Middle frontal gyrus (tissue), 1 donor: ENCODE results near the gene GLIPR1.
"Not testable (repeated sequence)": the region's sequence is repeated elsewhere in the genome, so short reads cannot be mapped to it uniquely, and the experiment has no call there.

Experiments
- DNase-seq: peaks from one replicate; pipeline ENCODE4 v3.0.0-alpha.2; 2015; ENCODE audit warnings: low spot score; ENCODE audit errors: extremely low spot score

GLIPR1 gene

GRCh38 chr12:75480469-75480949 is at the start of gene GLIPR1:
Gene GLIPR1 (plus strand): TSS chr12:75480755. CDS start chr12:75480881, 126 bp downstream.
- DNase-seq = peak; percentile 50

GRCh38 chr12:75432924-75433323 is 47.6 kb upstream of the GLIPR1 start:
- no peak for DNase-seq

- no peak for DNase-seq
These were observed 43.0 kb upstream of the GLIPR1 start for GRCh38 chr12:75437564-75437963.

DNA sequence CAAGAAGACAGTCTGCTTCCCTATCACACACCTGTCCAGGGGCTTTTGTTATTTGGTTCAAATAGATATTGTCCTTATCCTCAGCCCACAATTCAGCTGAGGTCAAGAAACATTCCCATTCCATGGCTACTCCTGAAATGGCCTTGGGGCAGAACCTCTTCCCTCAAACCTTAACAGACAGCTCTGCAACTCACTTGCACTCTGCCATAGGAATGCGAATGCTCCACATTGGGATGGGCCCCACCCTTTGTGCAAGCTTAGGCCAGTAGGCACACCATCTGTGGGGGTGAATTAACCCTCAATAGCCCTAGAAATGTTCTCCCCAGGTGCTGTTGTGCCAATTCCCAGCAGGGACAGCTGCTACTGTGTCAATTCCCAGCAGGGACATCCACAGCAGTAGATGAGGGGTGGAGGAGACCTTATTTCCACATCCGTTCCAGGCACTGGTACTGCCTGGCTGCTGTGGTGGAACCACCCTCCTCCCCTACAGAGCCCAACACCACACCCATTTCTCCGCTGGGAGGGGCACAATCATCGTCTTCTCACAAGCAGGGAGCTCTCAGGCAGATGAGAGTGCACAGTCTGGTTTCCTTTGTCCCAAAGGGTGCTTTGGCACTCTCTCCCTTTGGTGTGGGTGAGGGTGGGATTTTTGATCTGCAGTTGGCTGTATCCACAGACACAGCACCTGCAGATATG is 42.3 kb upstream of the GLIPR1 start:
- no peak for DNase-seq

DNA sequence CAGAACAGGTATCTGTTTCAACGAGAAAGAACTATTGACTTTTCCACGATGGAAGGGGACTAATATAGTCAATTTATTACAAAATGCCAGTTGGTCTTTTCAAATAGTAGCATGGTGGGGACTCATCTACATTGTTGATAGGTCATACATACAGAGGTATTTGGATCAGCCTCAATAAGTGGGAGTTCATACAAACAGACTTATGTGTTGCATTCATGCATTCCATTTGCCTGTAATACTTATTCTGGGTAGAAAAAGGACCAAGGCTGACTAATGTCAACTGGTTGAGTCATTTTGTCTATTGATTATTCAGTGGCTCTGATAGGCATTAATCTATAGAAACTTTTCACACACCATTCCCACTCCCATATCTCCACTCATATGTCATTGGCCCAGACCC is 41.5 kb upstream of the GLIPR1 start:
- DNase-seq = no peak

DNA sequence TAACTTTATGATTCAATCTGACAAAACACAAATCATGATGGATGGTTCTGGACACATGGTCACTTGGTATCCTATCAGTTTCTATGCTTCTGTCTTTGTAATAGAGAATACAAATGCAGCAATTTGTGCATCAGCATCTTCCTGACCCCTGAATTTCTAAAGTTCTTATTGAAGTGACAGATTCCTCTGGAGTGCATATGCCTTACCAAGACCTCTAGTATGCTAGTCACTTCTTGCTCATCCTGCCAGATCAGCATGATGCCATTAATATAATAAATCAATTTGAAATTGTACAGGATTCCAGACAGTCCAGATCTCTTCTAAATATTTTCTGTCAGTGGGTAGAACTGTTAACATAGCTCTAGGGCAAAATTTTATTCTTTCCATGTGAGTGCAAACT is 40.6 kb upstream of the GLIPR1 start:
- no peak for DNase-seq

DNA sequence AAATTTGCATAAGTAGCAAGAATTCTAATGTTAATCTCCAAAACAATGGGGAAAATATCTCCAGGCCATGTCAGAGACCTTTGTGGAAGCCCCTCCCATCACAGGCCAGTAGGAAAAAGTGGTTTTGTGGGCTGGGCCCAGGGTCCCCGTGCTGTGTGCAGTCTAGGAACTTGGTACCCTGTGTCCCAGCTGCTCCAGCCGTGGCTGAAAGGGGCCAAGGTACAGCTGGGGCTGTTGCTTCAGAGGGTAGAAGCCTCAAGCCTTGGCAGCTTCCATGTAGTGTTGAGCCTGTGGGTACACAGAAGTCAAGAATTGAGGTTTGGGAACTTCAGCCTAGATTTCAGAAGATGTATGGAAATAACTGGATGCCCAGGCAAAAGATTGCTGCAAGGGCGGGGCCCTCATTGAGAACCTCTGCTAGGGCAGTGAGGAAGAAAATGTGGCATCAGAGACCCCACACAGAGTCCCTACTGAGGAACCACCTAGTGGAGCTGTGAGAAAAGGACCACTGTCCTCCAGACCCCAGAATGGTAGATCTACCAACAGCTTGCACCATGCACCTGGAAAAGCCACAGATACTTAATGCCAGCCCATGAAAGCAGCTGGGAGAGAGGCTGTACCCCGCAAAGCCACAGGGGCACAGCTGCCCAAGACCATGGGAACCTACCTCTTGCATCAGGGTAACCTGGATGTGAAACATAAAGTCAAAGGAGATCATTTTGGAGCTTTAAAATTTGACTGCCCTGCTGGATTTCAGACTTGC is 38.7 kb upstream of the GLIPR1 start:
- not testable (repeated sequence) for DNase-seq

DNA sequence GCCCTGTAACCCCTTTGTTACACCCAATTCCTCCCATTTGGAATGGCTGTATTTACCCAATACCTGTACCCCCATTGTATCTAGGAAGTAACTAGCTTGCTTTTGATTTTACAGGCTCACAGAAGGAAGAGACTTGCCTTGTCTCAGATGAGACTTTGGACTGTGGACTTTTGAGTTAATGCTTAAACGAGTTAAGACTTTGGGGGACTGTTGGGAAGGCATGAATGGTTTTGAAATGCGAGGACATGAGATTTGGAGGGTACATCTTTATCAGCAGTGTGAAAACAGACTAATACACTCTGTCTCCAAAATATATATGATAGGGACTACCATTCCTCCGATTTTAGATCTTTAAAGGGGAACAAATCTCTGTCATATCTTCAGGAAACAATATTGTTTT is 38.1 kb upstream of the GLIPR1 start:
- DNase-seq = not testable (repeated sequence)

DNA sequence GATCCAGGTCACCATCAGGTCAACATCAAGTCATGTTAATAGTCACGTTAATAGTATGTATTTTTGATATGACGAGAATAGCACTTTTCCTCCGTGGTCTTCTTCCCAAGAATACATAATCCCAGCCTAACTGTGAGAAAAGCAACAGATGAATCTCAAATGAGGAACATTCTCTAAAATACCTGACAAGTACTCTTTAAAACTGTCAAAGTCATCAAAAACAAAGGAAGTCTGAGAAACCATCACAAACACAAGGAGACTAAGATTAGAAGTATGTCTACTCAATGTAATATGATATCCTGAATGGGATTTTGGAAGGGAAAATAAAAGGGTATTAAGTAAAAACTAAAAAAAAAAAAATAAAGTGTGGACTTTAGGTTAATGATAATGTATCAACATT is 36.8 kb upstream of the GLIPR1 start:
- DNase-seq = no peak

DNA sequence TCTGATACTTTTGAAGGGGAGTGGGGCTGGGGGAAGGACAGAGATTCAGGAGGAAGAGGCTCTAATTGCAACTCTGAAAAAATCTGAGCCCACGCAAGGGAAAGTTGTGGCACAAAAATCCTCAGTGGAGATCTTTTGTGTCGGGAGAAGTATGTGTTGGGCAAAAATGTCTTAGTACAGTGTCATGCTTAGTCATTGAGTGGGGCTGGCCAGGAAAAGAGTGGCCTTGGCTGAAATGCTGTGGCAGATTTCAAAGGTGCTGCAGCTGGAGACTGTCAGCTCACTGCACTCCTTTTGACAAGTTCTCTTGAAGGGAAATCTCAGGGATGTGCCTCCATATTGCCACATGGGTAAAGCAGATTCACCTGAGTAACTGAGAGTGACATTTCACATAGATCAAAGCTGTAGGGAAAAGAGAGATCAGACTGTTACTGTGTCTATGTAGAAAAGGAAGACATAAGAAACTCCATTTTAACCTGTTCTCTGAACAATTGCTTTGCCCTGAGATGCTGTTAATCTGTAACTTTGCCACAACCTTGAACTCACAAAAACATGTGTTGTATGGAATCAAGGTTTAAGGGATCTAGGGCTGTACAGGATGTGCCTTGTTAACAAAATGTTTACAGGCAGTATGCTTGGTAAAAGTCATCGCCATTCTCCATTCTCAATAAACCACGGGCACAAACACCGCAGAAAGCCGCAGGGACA is 36.0 kb upstream of the GLIPR1 start:
- no peak for DNase-seq

DNA sequence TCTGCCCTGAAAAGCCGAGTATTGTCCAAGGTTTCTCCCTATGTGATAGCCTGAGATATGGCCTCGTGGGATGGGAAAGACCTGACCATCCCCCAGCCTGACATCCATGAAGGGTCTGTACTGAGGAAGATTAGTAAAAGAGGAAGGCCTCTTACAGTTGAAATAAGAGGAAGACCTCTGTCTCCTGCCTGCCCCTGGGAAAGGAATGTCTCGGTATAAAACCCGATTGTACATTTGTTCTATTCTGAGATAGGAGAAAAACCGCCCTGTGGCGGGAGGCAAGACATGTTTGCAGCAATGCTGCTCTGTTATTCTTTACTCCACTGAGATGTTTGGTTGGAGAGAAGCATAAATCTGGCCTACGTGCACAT is 35.4 kb upstream of the GLIPR1 start:
- DNase-seq = not testable (repeated sequence)

- DNase-seq = no peak
These were observed 33.7 kb upstream of the GLIPR1 start for GRCh38 chr12:75446857-75447256.

DNA sequence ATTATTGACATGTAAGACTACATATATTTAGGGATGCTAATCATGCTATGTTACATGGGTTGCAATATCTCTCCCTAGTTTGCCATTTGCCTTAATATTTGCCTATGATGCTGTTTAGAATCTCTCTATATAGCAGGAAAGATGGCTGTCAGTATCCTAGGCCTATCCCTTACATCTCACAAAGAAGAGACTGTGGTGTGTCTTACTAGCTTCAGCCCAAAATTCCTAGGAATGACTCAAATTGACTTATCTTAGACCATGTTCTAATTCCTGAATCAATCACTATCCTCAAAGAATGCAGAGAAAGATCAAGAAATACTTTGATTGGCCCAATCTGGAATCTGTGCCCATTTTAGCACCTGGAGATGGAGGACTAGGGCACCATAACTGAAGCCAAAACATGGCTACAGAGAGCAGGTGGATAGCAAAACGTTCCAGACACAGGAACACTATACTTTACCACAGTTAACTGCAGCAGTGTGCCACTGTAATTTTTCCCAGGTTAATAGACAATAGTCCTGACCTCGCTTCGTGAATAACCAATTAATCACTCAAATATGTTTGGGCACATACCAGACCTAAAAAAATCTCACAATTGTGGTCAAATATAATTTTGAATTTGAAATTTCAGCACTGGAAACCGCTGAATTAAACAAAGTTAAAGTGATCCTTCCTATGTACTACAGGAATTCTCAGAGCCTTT is 32.7 kb upstream of the GLIPR1 start:
- DNase-seq = no peak

DNA sequence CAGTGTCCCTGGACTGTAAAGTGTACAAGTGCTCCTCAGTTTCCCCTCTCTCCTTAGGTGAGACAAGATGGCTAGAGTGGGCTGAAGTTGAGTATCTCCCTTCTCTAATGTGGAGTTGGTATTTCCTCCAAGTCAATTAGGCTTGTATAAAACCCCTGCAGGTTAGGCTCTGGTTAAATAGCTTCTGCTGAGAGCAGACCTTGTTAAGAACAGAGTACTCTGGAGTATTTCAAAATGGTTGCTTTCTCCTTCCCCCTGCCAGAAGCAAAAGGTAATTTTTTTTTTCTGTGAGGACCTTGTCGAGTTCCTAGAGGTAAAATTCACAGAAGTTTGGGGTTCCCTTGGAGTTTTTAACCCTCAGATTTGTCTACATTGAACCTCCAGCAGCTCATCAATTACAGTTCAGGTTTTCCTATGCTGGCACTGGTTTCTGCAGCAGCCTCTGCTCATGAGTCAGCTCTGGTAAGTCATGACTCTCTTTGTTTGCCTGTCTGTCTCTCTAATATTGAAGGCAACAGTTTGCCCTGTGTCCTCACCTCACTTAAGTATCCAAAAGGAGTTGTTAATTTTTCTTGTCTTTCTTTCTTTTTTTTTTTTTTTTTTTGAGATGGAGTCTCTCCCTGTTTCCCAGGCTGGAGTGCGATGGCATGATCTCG is 27.8 kb upstream of the GLIPR1 start:
- DNase-seq = no peak

- no peak for DNase-seq
These were observed 24.7 kb upstream of the GLIPR1 start for GRCh38 chr12:75455839-75456238.

DNA sequence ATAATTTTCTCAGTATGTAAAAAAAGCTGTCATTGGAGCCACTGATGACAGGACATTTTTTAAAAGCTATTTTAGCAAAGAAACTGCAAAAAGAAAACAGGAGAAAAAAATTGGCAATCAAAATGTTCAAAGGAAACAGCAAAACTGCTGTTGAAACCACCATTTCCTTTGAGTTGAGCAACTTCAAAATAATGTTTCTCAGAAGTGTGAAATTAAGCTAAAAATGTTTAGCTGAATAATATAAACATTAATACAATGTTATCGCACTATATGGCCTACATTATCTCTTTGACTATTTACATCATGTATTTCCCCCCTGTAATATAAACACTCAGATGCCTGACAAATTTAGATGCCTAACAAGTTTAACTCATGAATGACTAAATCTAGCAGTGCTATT is 23.4 kb upstream of the GLIPR1 start:
- DNase-seq = no peak

DNA sequence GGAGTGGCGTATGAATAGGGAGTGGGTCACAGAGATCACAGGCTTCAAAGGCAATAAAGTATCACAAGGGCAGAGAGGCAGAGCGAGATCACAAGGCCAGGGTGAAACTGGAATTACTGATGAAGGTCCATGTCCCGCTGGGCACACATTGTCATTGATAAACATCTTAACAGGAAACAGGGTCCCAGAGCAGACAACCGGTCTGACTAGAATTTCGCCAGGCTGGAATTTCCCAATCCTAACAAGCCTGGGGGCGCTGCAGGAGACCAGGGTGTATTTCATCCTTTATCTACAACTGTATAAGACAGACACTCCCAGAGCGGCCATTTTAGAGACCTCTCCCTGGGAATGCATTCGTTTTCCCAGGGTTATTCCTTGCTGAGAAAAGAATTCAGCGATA is 22.7 kb upstream of the GLIPR1 start:
- not testable (repeated sequence) for DNase-seq

GRCh38 chr12:75459755-75460154 is 20.8 kb upstream of the GLIPR1 start:
- no peak for DNase-seq

DNA sequence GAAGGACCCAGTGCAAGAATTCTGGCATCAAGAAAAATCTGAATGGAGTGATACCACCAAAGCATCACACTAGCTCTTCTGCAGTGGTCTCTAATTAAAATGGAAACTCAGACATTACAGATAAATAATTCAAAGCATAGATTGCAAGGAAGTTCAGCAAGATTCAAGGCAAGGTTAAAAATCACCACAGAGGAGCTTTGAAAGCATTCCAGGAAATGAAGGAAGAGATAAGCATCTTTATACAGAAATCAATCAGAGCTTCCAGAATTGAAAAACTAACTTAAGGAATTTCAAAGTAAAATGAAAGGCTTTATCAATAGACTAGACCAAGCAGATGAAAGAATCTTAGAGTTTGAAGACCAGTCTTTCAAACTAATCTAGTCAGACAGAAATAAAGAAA is 20.4 kb upstream of the GLIPR1 start:
- DNase-seq = no peak

GRCh38 chr12:75471902-75472890 is 8.4 kb upstream of the GLIPR1 start:
- no peak for DNase-seq
